GM18505 (cell line): ENCODE measurements around the gene FLRT2.

Experiments used
- ATAC-seq: cut with Tn5 transposase; IDR thresholded peaks from one replicate; pipeline ENCODE4 v1.9.1; 2021; ENCODE audit not compliant: unreplicated experiment
- POLR2A ChIP-seq: IDR thresholded peaks from 4 replicates; pipeline ENCODE4 v1.6.1; 2011; ENCODE audit warnings: borderline replicate concordance; ENCODE audit not compliant: insufficient read depth, insufficient read length; ENCODE audit errors: extremely low read depth

The FLRT2 gene

DNA sequence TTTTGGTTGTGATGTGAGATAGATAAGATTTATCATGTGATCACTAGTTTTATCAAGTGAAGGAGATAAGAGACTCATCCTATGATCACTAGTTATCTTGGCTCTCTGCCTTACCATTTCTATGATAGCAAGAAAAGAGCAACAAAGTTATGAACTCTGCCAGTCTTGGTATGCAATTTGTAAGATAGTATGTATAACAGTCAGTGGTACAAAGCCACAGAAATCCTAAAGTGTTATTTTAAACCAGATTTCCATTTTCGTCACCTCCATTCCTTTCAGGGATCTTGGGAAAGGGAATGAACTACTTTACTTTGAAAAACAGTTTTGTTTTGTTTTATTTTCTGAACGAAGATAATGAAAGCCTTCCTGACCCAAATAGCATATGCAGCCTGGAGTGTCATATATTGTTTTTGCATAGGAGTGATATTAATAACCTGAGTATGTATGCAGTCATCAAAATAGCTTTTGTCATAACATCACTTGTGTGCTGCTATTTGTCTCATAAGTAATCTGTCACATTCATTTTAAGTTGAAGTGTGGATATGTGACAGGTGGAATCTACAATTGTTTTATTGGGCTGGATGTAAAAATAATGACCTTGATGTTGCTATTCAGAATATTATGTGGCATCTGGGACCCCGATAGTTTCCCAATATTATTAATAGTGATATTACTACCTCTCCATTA, 35.0 kb downstream of the FLRT2 start:
- TF ChIP-seq POLR2A = no peak
- ATAC-seq = no peak

DNA sequence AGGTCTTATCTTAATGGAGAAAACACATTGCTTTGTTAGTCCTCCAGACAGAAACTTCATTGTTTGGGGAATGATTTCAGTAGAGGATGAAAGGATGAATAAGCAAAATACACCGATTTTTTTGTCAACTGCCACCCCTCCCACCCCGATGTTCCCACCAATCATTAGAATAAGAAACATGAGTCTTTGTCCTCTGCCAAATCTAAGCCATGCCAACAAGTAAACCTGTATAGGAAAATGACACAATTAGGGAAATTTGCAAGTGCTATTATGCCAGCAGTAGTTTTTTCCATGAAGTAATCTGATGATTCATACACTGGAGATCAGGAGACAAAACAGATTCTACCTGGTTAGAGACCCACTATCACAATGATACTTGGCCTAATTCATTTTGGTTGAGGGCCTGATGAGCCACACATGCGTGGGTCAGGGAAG, 35.9 kb downstream of the FLRT2 start:
- ATAC-seq = no peak
- no peak for TF ChIP-seq POLR2A

DNA sequence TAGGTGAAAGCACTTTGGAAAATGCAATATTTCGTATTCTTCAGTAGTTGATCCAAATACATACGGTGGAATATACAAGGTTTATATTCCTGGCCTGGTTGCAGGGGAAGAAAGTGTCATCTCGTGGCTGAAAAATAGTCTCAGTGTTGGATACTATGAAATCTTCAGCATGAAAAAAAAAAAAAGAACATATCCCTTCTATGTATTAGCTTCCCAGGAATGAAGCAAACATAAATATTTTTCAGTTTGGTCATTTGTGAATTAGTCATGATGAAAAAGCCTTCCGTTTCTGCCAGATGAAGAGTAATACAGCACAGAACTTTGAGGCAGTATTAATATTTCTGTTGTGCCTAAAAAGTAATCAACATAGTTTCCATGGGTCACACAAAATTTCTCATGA, 36.7 kb downstream of the FLRT2 start:
- no peak for TF ChIP-seq POLR2A
- no peak for ATAC-seq

DNA sequence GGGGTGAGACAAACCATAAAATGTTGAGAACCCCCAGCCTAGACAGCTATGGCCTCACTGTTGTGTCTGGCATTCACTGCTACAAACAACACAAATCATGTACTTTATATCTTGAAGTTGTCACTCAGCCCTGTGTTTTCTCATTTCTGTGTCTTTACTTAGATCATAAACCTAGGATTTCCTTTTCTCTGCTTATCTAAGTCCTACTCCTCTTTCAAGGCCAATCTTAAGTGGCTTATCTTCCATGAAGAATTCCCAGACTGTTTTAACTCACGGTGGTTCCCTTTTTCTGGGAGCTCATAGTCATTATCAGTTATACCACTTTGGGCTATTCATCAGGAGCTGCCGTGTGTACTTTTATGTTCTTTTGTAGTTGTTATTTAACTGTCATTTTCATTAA, 42.1 kb downstream of the FLRT2 start:
- ATAC-seq = no peak
- no peak for TF ChIP-seq POLR2A

DNA sequence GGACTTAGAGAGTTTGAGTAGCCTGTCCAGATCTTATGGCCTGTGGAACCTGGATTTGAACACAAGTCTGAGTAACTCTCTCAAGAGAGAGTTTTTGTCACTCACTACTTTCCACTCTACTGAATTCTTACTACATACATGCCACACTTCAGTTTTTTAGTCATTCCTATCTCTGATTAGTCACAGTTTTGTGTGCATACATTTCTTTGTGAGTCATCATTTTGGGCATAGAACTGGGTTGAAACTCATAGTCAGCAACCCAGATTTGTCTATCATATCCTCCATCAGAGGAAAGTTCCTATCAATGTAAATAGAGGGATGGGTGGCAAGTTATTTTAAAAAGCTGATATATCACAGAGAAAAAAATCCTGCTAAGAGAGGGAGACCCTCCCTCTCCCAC, 42.9 kb downstream of the FLRT2 start:
- no peak for ATAC-seq
- no peak for TF ChIP-seq POLR2A

DNA sequence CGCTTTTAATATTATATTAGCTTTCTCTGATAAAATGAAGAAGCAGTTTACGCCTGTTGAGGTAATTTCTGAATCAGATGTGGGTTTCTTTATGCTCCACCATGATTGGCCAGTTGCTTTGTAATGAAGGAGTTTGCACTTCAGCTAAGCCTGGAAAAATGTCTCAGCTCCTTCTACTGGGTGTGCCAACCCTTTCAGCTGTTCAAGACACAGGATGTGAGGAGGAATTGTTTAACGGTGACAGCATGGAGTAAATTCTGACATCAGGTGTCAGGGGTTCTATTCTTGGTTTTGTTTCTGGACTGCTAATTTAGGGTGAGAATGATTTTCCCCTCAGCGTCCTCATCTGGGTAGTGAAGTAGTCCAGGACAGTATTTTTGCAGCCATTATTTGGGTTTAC, 43.5 kb downstream of the FLRT2 start:
- TF ChIP-seq POLR2A = no peak
- ATAC-seq = no peak

DNA sequence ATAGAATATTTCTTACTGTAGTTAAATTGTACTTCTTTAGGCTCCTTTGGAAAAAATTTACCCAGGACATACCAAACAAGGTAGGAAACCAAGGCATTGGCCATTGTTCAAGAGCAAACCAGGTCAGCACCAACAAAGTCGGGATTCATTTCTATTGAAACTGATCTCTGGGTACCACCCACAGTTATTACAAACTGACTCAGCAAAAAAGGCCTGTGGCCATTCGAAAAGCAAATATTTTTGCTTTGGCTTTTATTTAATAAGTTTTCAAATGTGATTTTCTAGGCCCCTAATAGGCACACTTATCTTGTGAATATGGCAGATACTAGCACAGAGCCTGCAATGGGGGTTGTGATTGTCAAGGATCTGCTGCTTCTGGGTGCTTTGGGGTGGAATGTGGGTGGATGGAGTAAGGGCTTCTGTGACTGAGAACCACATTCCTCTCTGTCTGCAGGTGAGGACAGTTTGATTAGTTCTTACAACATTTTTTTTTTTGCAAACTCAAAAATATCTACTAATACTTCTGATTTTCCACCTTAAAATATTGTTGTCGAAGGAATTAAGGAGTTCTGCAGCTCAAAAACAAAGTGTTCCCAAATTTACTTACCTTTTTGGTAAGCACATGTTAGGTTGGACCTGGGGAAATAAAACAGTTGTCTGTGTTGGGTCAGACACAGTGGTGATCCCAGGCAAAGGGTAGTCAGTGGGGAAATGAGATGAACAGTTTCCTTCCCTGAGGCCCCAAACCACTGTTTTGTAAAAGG, 45.1 kb downstream of the FLRT2 start:
- no peak for ATAC-seq
- no peak for TF ChIP-seq POLR2A

DNA sequence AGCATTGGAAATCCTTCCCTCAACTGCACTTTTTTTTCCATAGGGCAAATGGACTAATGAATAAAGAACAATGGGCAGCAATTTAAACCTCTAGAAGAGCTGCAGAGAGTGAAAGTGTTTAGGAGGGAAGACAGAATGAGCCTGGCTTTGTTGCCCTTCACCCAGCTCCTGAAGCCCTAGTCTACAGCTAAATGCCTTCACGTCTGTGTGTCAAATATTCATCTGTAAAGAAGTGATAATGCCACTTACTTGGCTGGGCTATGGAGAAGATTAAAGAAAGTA, 45.6 kb downstream of the FLRT2 start:
- no peak for ATAC-seq
- no peak for TF ChIP-seq POLR2A

DNA sequence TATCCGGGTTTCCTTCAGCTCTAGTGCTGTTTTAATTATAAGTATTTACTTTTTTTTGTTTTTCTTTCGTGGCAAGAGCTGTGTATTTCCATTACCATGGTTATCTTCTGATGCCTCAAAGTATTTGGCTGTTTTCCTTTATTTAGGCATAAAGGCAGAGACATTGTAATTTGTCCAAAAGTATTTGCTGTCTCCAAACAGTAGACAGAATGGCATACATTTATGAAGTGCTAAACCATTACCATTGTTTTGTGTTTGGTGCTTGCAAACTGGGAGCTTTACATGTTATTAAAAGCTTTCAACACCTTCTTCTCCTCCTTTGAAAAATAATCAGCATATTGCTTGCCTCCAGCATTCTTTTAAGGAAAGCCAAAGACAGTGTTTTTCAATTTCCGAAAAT, 46.3 kb downstream of the FLRT2 start:
- TF ChIP-seq POLR2A = no peak

DNA sequence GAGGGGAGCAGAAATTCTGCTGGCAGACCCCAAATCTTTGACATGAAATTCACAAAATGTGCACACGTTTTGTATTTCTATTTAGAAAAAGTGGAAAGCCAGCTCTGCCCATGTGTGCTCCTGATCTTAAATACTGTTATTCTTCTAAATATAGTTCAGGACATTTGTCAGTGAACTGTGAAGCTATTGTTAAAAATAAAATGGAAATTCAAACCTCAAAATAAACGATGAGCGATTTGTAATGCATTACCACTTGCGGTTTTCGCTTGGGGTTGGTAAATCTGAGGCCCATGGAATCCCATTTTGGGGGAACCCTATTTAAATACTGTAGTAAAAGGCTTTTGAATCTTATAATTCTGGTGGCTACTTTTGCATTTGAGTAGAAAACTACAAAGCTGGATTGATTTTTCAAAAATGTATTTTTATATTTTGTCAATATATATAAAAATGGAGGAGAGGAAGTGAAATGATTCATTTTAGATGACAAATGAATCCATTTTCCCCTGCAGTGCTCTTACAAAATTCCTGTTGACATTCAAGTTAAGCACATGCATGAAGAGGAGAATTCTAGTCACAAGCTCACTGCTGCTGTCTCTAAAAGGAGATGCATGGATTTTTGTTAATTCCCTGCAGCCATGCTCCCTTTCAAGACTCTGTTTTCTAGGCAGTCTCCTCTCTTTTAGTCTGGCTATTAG, 47.1 kb downstream of the FLRT2 start:
- TF ChIP-seq POLR2A = no peak
- ATAC-seq = no peak

More for the DNA sequence above, 46.3 kb downstream of the FLRT2 start:
- no peak for ATAC-seq

DNA sequence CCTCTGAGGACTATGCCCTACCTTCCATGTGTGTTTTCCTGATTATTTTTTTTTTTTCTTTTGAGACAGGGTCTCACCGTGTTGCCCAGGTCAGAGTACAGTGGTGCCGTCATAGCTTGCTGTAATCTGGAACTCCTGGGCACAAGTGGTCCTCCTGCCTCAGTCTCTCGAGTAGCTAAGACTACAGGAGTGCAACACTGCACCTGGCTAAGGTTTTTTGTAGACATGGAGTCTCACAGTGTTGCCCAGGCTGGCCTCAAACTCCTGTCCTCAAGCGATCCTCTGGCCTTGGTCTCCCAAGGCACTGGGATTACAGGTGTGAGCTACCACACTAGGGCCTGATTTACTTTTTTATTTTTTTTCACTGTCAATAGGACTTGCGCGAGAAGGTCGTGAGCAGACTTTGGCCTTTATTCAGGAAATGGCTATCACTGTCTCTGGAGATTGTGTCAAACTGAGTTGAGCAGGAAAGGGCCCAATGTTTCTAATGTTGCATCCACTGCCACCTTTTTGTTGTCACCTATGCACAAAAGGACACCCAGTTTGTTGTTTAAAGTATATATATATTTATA, 47.7 kb downstream of the FLRT2 start:
- no peak for ATAC-seq
- no peak for TF ChIP-seq POLR2A

DNA sequence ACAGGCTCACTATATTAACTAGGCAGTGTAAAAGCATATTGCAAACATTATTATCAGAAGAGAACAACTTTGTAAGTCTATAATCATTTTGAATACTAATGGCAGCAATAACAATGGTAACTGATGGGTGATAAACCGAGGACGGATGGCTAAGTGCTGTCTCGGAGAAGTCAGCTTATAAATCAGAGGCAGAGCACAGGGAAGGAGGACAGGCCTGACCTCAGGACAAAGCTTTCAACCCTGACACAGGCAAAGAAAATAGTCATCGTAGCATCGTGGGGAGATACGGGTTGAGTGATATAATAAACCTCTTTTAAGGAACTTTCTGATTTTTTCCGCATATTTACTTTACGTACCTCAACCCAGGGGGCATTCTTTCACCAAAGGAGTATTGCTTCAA, 48.4 kb downstream of the FLRT2 start:
- TF ChIP-seq POLR2A = no peak
- no peak for ATAC-seq

DNA sequence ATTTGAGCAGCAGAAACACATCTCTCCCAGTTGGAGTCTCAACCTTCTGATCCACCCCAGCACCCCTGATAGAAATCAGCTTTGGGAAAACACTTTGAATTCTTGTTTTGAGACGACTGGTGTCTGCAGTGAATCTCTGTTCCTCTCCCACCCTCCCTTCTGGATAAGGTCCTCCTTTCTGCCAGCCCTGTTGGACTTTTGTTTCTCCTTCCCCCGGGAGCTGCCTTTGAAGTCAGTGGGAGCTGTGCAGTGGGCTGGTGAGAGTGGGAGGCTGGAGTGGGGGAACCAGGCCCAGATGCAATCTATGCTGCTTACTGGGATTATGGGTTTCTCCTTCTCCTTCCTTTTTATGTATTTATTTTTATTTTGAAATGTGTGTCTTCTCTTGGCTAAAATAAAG, 49.0 kb downstream of the FLRT2 start:
- no peak for ATAC-seq
- no peak for TF ChIP-seq POLR2A

DNA sequence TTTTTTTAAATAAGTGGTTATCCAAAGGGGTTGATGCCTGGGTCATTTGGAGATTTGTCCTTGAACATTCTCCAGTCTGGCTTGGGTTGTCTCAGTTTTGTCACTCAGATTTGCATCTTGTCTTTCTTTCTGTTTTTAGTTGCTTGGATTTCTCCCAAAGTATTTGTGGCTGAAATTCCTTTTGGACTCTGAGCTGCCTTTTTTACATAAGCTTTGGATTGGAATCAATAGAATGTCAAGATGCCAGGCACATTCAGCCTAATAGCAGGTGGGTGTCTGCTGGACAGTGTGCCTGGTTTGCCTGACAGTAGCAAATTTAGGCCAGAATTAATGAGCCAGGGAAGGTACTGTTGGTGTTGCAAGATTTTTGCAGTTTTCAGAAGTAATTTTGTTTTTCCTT, 50.0 kb downstream of the FLRT2 start:
- no peak for ATAC-seq
- no peak for TF ChIP-seq POLR2A
